Astrocyte (in vitro differentiated cells and primary cell): ENCODE measurements around the gene JAZF1. TPM values are rescaled to one million over a fixed set of nuclear protein-coding genes. Genes with fewer than 3 reads are reported as not detected.
A peak's percentile ranks its signal among the peaks of the same experiment; 100 is the strongest.

Experiments used
- DNase-seq: peaks from one replicate; pipeline ENCODE4 v3.0.0-alpha.2; 2010; ENCODE audit warnings: low read depth
- FAIRE-seq: peaks from 2 replicates; lab custom pipeline; 2011; peaks lifted over from hg19 to GRCh38; lab: Jason Lieb, UNC
- H2AFZ ChIP-seq: 2 replicates; pipeline ENCODE4 v1.6.0; 2012; ENCODE audit warnings: low read depth, low read length, inconsistent platforms
- H3K27ac ChIP-seq: 2 replicates; pipeline ENCODE4 v1.5.1; 2011; ENCODE audit warnings: low read depth, low read length, inconsistent platforms
- H3K27me3 ChIP-seq: 2 replicates; pipeline ENCODE4 v1.6.0; 2011; ENCODE audit warnings: low read length, inconsistent platforms; ENCODE audit not compliant: insufficient read depth
- H3K36me3 ChIP-seq: 2 replicates; pipeline ENCODE4 v1.5.1; 2011; ENCODE audit warnings: low read length, inconsistent platforms; ENCODE audit not compliant: insufficient read depth
- H3K4me1 ChIP-seq: 2 replicates; pipeline ENCODE4 v1.5.1; 2011; ENCODE audit warnings: low read length, inconsistent platforms; ENCODE audit not compliant: insufficient read depth
- H3K4me2 ChIP-seq: 2 replicates; pipeline ENCODE4 v1.6.0; 2012; ENCODE audit warnings: low read length, inconsistent platforms
- H3K4me3 ChIP-seq: 2 replicates; pipeline ENCODE4 v1.5.1; 2011; ENCODE audit warnings: low read depth, mild to moderate bottlenecking, low read length, inconsistent platforms; ENCODE audit not compliant: insufficient read depth
- H3K79me2 ChIP-seq: 2 replicates; pipeline ENCODE4 v1.6.0; 2012; ENCODE audit warnings: mild to moderate bottlenecking, low read length, inconsistent platforms; ENCODE audit not compliant: insufficient read depth
- H3K9ac ChIP-seq: 2 replicates; pipeline ENCODE4 v1.6.0; 2012; ENCODE audit warnings: mild to moderate bottlenecking, low read length, inconsistent platforms
- H3K9me3 ChIP-seq: 2 replicates; pipeline ENCODE4 v1.5.1; 2012; ENCODE audit warnings: low read depth, mild to moderate bottlenecking, low read length, inconsistent platforms; ENCODE audit not compliant: insufficient read depth
- H4K20me1 ChIP-seq: 2 replicates; pipeline ENCODE4 v1.6.0; 2012; ENCODE audit warnings: low read length, inconsistent platforms; ENCODE audit not compliant: insufficient read depth
- H3K27ac Mint-ChIP-seq: one replicate; pipeline ENCODE4 v1.8.0; 2021; ENCODE audit warnings: mild to moderate bottlenecking, mixed read lengths; ENCODE audit not compliant: unreplicated experiment
- H3K27me3 Mint-ChIP-seq: one replicate; pipeline ENCODE4 v1.8.0; 2021; ENCODE audit warnings: low read depth, mixed read lengths; ENCODE audit not compliant: unreplicated experiment
- H3K36me3 Mint-ChIP-seq: one replicate; pipeline ENCODE4 v1.8.0; 2021; ENCODE audit warnings: low read depth, mixed read lengths; ENCODE audit not compliant: unreplicated experiment
- H3K4me1 Mint-ChIP-seq: one replicate; pipeline ENCODE4 v1.8.0; 2021; ENCODE audit warnings: low read depth, mixed read lengths; ENCODE audit not compliant: unreplicated experiment
- H3K4me3 Mint-ChIP-seq: one replicate; pipeline ENCODE4 v1.8.0; 2021; ENCODE audit warnings: mild to moderate bottlenecking, moderate library complexity, mixed read lengths; ENCODE audit not compliant: unreplicated experiment
- H3K9me3 Mint-ChIP-seq: one replicate; pipeline ENCODE4 v1.8.0; 2021; ENCODE audit warnings: mild to moderate bottlenecking, mixed read lengths; ENCODE audit not compliant: unreplicated experiment
- EZH2 ChIP-seq: IDR thresholded peaks from 2 replicates; pipeline ENCODE4 v1.6.1; 2012; ENCODE audit warnings: mild to moderate bottlenecking, low read length, inconsistent platforms; ENCODE audit not compliant: insufficient read depth
- total RNA-seq: library from RNA; stranded (reverse); gene quantifications from 2 replicates; pipeline ENCODE4 v1.2.1, GENCODE V29; 2021
- TF ChIP-seq, protein P1 (sequence below): IDR thresholded peaks from 2 replicates; pipeline ENCODE4 v1.5.1; 2011; ENCODE audit warnings: low read depth, mild to moderate bottlenecking, inconsistent platforms, low read length, moderate library complexity; ENCODE audit not compliant: insufficient read depth

The JAZF1 gene
- total RNA-seq, 1 donor from 2014 or later = 20.1 TPM

DNA sequence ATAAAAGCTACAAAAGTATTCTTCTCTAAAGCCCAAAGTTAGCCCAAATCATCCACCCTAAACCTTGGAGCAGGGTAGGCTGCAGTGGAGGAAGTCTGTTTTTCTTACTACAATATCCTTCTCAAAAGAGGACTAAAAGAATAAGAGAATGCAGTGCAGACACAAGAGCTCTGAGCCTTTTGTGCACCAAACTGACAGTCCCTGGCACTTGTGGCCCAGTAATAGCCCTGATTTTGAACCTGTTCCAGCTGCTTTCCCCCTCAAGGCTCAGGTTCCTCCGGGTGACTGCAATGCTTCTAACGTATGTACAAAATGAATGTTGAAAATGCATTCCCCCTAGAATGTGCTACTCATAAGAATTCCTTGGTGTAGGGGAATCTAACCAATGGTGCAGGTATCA lies 154.4 kb downstream of the JAZF1 start:
- FAIRE-seq (no peak), DNase-seq (no peak)
- H3K79me2 ChIP-seq = no peaks in the 10 kb centered on the region
- H3K9me3 ChIP-seq = no peaks in the 10 kb centered on the region
- no peak overlapping the region for H3K4me2 ChIP-seq
- peaks cover 3% of the 10 kb centered on the region for H3K36me3 Mint-ChIP-seq
- H3K4me3 Mint-ChIP-seq = no peak overlapping the region
- H4K20me1 ChIP-seq = peaks cover 20% of the 10 kb centered on the region
- no peaks in the 10 kb centered on the region for H3K27me3 Mint-ChIP-seq
- H3K27ac Mint-ChIP-seq = no peak overlapping the region
- H3K27me3 ChIP-seq = no peaks in the 10 kb centered on the region
- no peak overlapping the region for H2AFZ ChIP-seq
- TF ChIP-seq, protein P1, sequence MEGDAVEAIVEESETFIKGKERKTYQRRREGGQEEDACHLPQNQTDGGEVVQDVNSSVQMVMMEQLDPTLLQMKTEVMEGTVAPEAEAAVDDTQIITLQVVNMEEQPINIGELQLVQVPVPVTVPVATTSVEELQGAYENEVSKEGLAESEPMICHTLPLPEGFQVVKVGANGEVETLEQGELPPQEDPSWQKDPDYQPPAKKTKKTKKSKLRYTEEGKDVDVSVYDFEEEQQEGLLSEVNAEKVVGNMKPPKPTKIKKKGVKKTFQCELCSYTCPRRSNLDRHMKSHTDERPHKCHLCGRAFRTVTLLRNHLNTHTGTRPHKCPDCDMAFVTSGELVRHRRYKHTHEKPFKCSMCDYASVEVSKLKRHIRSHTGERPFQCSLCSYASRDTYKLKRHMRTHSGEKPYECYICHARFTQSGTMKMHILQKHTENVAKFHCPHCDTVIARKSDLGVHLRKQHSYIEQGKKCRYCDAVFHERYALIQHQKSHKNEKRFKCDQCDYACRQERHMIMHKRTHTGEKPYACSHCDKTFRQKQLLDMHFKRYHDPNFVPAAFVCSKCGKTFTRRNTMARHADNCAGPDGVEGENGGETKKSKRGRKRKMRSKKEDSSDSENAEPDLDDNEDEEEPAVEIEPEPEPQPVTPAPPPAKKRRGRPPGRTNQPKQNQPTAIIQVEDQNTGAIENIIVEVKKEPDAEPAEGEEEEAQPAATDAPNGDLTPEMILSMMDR = no peak
- no peak for TF ChIP-seq EZH2
- no peak overlapping the region for H3K9ac ChIP-seq
- peaks cover 2% of the 10 kb centered on the region for H3K9me3 Mint-ChIP-seq
- H3K27ac ChIP-seq = no peak overlapping the region
- no peaks in the 10 kb centered on the region for H3K4me1 ChIP-seq
- no peaks in the 10 kb centered on the region for H3K36me3 ChIP-seq
- peaks cover 7% of the 10 kb centered on the region for H3K4me1 Mint-ChIP-seq
- no peak overlapping the region for H3K4me3 ChIP-seq

- Histone ChIP-seq H3K9ac (no peak overlapping the region), H3K27ac (no peak overlapping the region), H3K9me3 (no peaks in the 10 kb centered on the region), H3K4me1 (peaks cover 3% of the 10 kb centered on the region), H2AFZ (no peak overlapping the region), H3K36me3 (no peaks in the 10 kb centered on the region), H3K79me2 (peaks cover 2% of the 10 kb centered on the region), H3K4me3 (no peak overlapping the region), H4K20me1 (peaks cover 31% of the 10 kb centered on the region), H3K27me3 (no peaks in the 10 kb centered on the region), H3K4me2 (no peak overlapping the region)
- TF ChIP-seq, protein P1 = no peak
- TF ChIP-seq EZH2 = no peak
- H3K4me3 Mint-ChIP-seq = no peak overlapping the region
- H3K27me3 Mint-ChIP-seq = no peaks in the 10 kb centered on the region
- peaks cover 8% of the 10 kb centered on the region for H3K4me1 Mint-ChIP-seq
- no peak overlapping the region for H3K27ac Mint-ChIP-seq
- FAIRE-seq (no peak), DNase-seq (no peak)
- peaks cover 2% of the 10 kb centered on the region for H3K9me3 Mint-ChIP-seq
- peaks cover 3% of the 10 kb centered on the region for H3K36me3 Mint-ChIP-seq
Observed at GRCh38 chr7:28024786-28025334, 155.7 kb downstream of the JAZF1 start.

- peaks cover 6% of the 10 kb centered on the region for H3K79me2 ChIP-seq
- no peak overlapping the region for H3K4me3 ChIP-seq
- Mint-ChIP-seq H3K27ac (no peak overlapping the region), H3K36me3 (peaks cover 3% of the 10 kb centered on the region), H3K9me3 (peaks cover 2% of the 10 kb centered on the region), H3K27me3 (no peaks in the 10 kb centered on the region), H3K4me3 (no peak overlapping the region), H3K4me1 (peaks cover 13% of the 10 kb centered on the region)
- H3K9ac ChIP-seq = no peak overlapping the region
- no peak overlapping the region for H2AFZ ChIP-seq
- H4K20me1 ChIP-seq = peaks cover 46% of the 10 kb centered on the region
- no peak overlapping the region for H3K27ac ChIP-seq
- H3K27me3 ChIP-seq = no peaks in the 10 kb centered on the region
- peak overlapping the region; percentile 33 for H3K4me2 ChIP-seq
- TF ChIP-seq EZH2 = no peak
- TF ChIP-seq, protein P1 = peak; percentile 77
- FAIRE-seq (peak; percentile 94), DNase-seq (peak; percentile 49)
- H3K4me1 ChIP-seq = peaks cover 23% of the 10 kb centered on the region
- no peaks in the 10 kb centered on the region for H3K36me3 ChIP-seq
- H3K9me3 ChIP-seq = no peaks in the 10 kb centered on the region
Observed at GRCh38 chr7:28020302-28020940, 160.2 kb downstream of the JAZF1 start.
